Activated CD8-positive, alpha-beta memory T cell treated with anti-CD3 and anti-CD28 coated beads for 24 hours (primary cell): Measurements from ENCODE around the gene DCLK1.

Experiments
- DNase-seq: peaks from one replicate; pipeline ENCODE4 v3.0.0-alpha.2; 2020

Gene DCLK1

GRCh38 chr13:35729926-35730627, 401.1 kb downstream of the DCLK1 start:
- DNase-seq, result no peak

- no peak for DNase-seq
Measured at GRCh38 chr13:35727881-35728280, 403.3 kb downstream of the DCLK1 start.

GRCh38 chr13:35724446-35724845, 406.7 kb downstream of the DCLK1 start:
- no peak for DNase-seq

GRCh38 chr13:35723821-35724220, 407.4 kb downstream of the DCLK1 start:
- DNase-seq, result no peak

DNA sequence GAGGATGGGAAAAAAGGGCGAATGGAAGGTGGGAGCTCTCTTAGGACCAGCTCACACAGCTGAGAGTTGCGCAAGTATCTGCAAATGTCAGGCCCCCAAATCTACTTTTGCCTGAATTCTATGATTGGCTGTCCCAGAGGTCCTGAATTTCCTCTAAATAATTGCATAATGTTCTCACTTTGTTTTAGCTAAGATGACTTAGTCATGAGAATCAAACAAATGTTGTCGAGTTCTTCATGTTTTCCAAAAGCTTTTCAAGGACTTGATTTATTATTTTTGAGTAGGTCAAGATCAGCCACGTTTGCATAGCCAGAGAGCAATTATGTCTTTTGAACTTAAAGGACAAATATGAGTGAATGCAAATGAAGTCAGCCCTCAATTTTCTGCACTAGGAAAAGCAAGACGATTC, 408.1 kb downstream of the DCLK1 start:
- no peak for DNase-seq

DNA sequence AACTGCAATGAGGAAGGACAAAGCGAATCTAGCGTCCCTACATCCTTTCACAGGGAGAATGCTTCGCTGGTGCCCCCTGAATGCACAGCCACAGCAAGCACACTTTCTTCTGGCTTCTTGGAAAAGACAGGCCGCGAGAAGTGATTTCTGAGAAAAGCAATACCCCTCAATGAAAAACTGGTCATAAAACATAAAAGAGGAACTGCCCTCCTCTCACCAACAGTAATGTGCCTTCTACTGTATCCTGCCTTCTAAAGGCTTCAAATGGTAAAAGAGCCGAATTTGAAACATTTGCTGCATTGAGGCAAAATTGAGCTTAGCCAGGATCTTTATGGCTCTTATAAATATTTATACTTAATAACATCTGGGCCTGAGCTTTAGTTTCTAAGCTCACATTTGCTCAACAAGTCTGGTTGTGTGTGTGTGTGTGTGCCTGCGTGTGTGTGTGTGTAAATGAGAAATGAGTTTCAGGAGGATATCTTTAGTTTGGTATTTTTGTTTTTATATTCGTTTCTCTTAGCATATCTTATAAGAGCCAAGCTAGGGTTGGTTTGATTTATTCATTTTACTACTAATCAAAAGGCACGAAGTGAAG, 408.6 kb downstream of the DCLK1 start:
- DNase-seq, result no peak

DNA sequence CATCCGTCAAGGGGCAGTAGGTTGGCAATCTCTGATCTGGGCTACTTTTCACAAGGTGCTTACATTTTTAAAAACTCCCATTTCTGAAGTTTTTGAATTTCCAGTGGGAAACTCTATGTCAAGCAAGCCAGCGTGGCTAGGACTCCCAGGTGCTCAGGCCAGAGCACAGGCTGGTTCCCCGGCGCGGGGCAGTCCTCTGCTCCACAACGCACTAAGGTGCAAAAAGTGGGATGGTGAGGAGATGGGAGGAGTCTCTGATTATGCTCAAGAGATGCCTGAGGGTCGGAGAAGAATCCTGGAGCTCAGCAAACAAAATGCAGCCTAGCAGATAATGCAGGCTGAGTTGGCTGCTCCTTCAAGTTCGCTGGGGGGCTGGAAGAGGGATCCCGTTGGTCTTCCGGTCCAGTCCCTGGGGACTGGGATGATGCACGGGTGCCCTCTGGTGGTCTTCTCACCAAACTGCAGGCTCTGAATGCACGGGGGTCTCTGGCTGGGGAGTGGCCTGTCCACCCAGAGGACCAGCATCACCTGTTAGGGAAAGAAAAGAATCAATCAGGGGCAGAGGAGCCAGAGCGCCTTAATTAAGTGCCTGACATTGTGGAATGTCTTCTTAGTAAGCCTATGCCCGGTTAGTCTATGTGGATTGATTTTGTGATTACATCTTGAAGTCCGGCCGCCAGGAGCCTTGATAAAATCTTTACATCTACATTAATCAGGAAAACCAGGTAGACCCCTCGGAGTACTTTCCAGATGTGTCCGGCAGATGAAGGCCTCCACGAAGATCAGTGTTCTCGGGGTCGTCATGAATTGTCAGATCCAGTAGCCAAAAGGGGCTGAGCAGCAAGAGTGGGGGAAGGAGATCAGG, 410.3 kb downstream of the DCLK1 start:
- DNase-seq, result peak; percentile 73

DNA sequence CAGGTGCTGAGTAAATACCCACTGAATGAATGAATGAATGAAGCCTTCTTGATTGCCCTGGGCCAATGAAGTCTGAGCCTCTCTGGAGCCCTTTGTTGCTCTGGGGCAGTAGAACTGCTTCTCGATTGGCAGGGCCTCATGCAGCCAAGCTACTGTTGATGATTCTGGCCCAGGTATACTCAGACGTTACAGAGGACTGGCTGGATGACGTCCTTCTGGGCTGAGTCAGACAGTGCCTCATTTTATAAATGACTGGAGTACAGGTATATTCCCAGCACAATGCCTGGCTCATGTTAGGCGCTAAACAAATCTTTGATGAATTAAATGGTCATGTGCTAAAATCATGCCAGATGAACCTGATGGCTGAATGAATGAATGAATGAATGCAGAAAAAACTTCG, 410.9 kb downstream of the DCLK1 start:
- DNase-seq, result no peak
